ENCODE data around the gene HPS1. TPM values are rescaled to one million over a fixed set of nuclear protein-coding genes. Genes with fewer than 3 reads are reported as not detected.

Gene HPS1
- total RNA-seq, 4 donors from 2014 or later = 51.4 to 74.4 (median 60.8) TPM

- ATAC-seq = no peak
- H3K27me3 ChIP-seq = no peaks in the 10 kb centered on the region
- no peak overlapping the region for H3K27ac ChIP-seq
- no peak for TF ChIP-seq POLR2A (IDR thresholded peaks at IDR 0.05)
- TF ChIP-seq EP300 (IDR thresholded peaks at IDR 0.05) = no peak
- TF ChIP-seq POLR2AphosphoS5 (IDR thresholded peaks at IDR 0.05) = no peak
- 92 to 94% methylated on average over 2 to 8 of the region's 17 CpGs for WGBS, 2 donors (ENCODE audit: low coverage in 1 of 2)
- no peak overlapping the region for H3K4me3 ChIP-seq
- no peaks in the 10 kb centered on the region for H3K9me3 ChIP-seq
- peaks cover 0 to 12% (median 7%) of the 10 kb centered on the region in 3 donors for H3K4me1 ChIP-seq
- peaks cover 0 to 79% of the 10 kb centered on the region in 2 donors for H3K36me3 ChIP-seq
Observed at GRCh38 chr10:98419469-98420261, 27.1 kb downstream of the HPS1 start.

GRCh38 chr10:98418665-98419468 is 27.9 kb downstream of the HPS1 start:
- WGBS, 2 donors (ENCODE audit: low coverage in 1 of 2) = 69 to 77% methylated on average over 3 of the region's 18 CpGs
- no peak overlapping the region for H3K27ac ChIP-seq
- H3K36me3 ChIP-seq = peaks cover 0 to 71% of the 10 kb centered on the region in 2 donors
- H3K27me3 ChIP-seq = no peaks in the 10 kb centered on the region
- no peak overlapping the region for H3K4me3 ChIP-seq
- H3K9me3 ChIP-seq = no peaks in the 10 kb centered on the region
- no peak for ATAC-seq
- TF ChIP-seq POLR2A (IDR thresholded peaks at IDR 0.05) = no peak
- TF ChIP-seq CTCF (IDR thresholded peaks at IDR 0.05) = no peak
- no peak for TF ChIP-seq POLR2AphosphoS5 (IDR thresholded peaks at IDR 0.05)
- TF ChIP-seq EP300 (IDR thresholded peaks at IDR 0.05) = no peak
- H3K4me1 ChIP-seq = peaks cover 0 to 20% (median 11%) of the 10 kb centered on the region in 3 donors

- peaks cover 0 to 63% of the 10 kb centered on the region in 2 donors for H3K36me3 ChIP-seq
- WGBS, 2 donors (ENCODE audit: low coverage in 1 of 2) = 80 to 92% methylated on average over 1 to 5 of the region's 21 CpGs
- H3K27me3 ChIP-seq = no peaks in the 10 kb centered on the region
- no peaks in the 10 kb centered on the region for H3K9me3 ChIP-seq
- TF ChIP-seq CTCF (IDR thresholded peaks at IDR 0.05) (no peak), EP300 (IDR thresholded peaks at IDR 0.05) (no peak), POLR2AphosphoS5 (IDR thresholded peaks at IDR 0.05) (no peak), POLR2A (IDR thresholded peaks at IDR 0.05) (no peak)
- H3K27ac ChIP-seq = no peak overlapping the region
- no peak overlapping the region for H3K4me3 ChIP-seq
- no peak for ATAC-seq
- peaks cover 0 to 28% (median 11%) of the 10 kb centered on the region in 3 donors for H3K4me1 ChIP-seq
Observed at GRCh38 chr10:98417973-98418664, 28.6 kb downstream of the HPS1 start.

- TF ChIP-seq POLR2AphosphoS5 (IDR thresholded peaks at IDR 0.05) = no peak
- no peak for ATAC-seq
- H3K4me3 ChIP-seq = no peak overlapping the region
- no peaks in the 10 kb centered on the region for H3K9me3 ChIP-seq
- H3K27ac ChIP-seq = no peak overlapping the region
- no peaks in the 10 kb centered on the region for H3K27me3 ChIP-seq
- peaks cover 0 to 34% (median 11%) of the 10 kb centered on the region in 3 donors for H3K4me1 ChIP-seq
- peaks cover 0 to 57% of the 10 kb centered on the region in 2 donors for H3K36me3 ChIP-seq
- WGBS, 2 donors (ENCODE audit: low coverage in 1 of 2) = no CpG with 5 or more reads among the region's 19 CpGs
Observed at GRCh38 chr10:98417481-98417959, 29.2 kb downstream of the HPS1 start.

- WGBS, 2 donors (ENCODE audit: low coverage in 1 of 2) = 0 to 66% methylated on average over 2 to 3 of the region's 18 CpGs
- Histone ChIP-seq H3K4me1 (peaks cover 0 to 41% (median 11%) of the 10 kb centered on the region in 3 donors), H3K36me3 (peaks cover 0 to 50% of the 10 kb centered on the region in 2 donors), H3K27me3 (no peaks in the 10 kb centered on the region), H3K9me3 (no peaks in the 10 kb centered on the region), H3K27ac (peak overlapping the region in 1 of 4 donors; percentile 87), H3K4me3 (no peak overlapping the region)
- ATAC-seq = no peak
- TF ChIP-seq EP300 (IDR thresholded peaks at IDR 0.05) = no peak
- TF ChIP-seq POLR2AphosphoS5 (IDR thresholded peaks at IDR 0.05) = no peak
- no peak for TF ChIP-seq CTCF (IDR thresholded peaks at IDR 0.05)
- no peak for TF ChIP-seq POLR2A (IDR thresholded peaks at IDR 0.05)
Observed at GRCh38 chr10:98416606-98417388, 29.9 kb downstream of the HPS1 start.
